Head of caudate nucleus (tissue), 42 donors: ENCODE measurements around the gene SLC2A13.
"Not testable (repeated sequence)": the region's sequence is repeated elsewhere in the genome, so short reads cannot be mapped to it uniquely, and the experiment has no call there.

Experiments
- DNase-seq, 42 donors: peaks; one replicate each; pipeline versions ENCODE4 v3.0.0 to v3.0.0-alpha.2; 2020 to 2021; ENCODE audit warnings: mixed read lengths in 7 of 42
- intact Hi-C: fragments of 100-400 bp; cut with DNase I; formaldehyde crosslinking; loops from one replicate; pipeline ENCODE4 v1.15.0; 2022

The SLC2A13 gene

GRCh38 chr12:40054555-40055227 lies 51.2 kb downstream of the SLC2A13 start:
- DNase-seq, result peak in 16 of 42 donors; percentile 6 to 63 (median 18)
- intact Hi-C loops, result no loop called here

- intact Hi-C loops, result no loop called here
- no peak for DNase-seq
Measured at GRCh38 chr12:40049268-40049667, 56.6 kb downstream of the SLC2A13 start.

- intact Hi-C loops, DNase-seq: not testable (repeated sequence)
Measured at GRCh38 chr12:40047002-40047401, 58.9 kb downstream of the SLC2A13 start.

- DNase-seq, result no peak
- intact Hi-C loops, result no loop called here
Measured at GRCh38 chr12:40045656-40046055, 60.2 kb downstream of the SLC2A13 start.

GRCh38 chr12:40044396-40044795 lies 61.5 kb downstream of the SLC2A13 start:
- intact Hi-C loops, result no loop called here
- DNase-seq, result no peak

- intact Hi-C loops, result no loop called here
- no peak for DNase-seq
Measured at GRCh38 chr12:40039598-40039997, 66.3 kb downstream of the SLC2A13 start.

- no peak for DNase-seq
- intact Hi-C loops, result no loop called here
Measured at GRCh38 chr12:40038619-40039018, 67.3 kb downstream of the SLC2A13 start.

GRCh38 chr12:40034712-40035111 lies 71.2 kb downstream of the SLC2A13 start:
- no peak for DNase-seq
- intact Hi-C loops, result no loop called here

- DNase-seq, result no peak
- intact Hi-C loops, result no loop called here
Measured at GRCh38 chr12:40034156-40034555, 71.7 kb downstream of the SLC2A13 start.

GRCh38 chr12:40033242-40033630 lies 72.6 kb downstream of the SLC2A13 start:
- intact Hi-C loops, result no loop called here

GRCh38 chr12:40032433-40033241 lies 73.2 kb downstream of the SLC2A13 start:
- intact Hi-C loops, result no loop called here
- no peak for DNase-seq

More at GRCh38 chr12:40033242-40033630, 72.6 kb downstream of the SLC2A13 start:
- DNase-seq, result no peak

GRCh38 chr12:40031965-40032364 lies 73.9 kb downstream of the SLC2A13 start:
- DNase-seq, result no peak
- intact Hi-C loops, result no loop called here

GRCh38 chr12:40030970-40031369 lies 74.9 kb downstream of the SLC2A13 start:
- DNase-seq, intact Hi-C loops: not testable (repeated sequence)

GRCh38 chr12:40028296-40028695 lies 77.6 kb downstream of the SLC2A13 start:
- intact Hi-C loops, result no loop called here
- no peak for DNase-seq

- DNase-seq, result no peak
- intact Hi-C loops, result no loop called here
Measured at GRCh38 chr12:40022850-40023249, 83.0 kb downstream of the SLC2A13 start.

GRCh38 chr12:40020261-40020691 lies 85.6 kb downstream of the SLC2A13 start:
- intact Hi-C loops, result no loop called here
- DNase-seq, result no peak

- no peak for DNase-seq
- intact Hi-C loops, result no loop called here
Measured at GRCh38 chr12:40017488-40017887, 88.4 kb downstream of the SLC2A13 start.

- intact Hi-C loops, result no loop called here
- DNase-seq, result no peak
Measured at GRCh38 chr12:40016980-40017379, 88.9 kb downstream of the SLC2A13 start.

- intact Hi-C loops, result no loop called here
- no peak for DNase-seq
Measured at GRCh38 chr12:40015881-40016280, 90.0 kb downstream of the SLC2A13 start.

- intact Hi-C loops, result no loop called here
- DNase-seq, result no peak
Measured at GRCh38 chr12:40015345-40015744, 90.5 kb downstream of the SLC2A13 start.

- DNase-seq, result no peak
- intact Hi-C loops, result loop anchor here (2.0 kb wide), 1 partner anchor 93 kb away; the partner anchor contains the start of gene SLC2A13
Measured at GRCh38 chr12:40013847-40014246, 92.0 kb downstream of the SLC2A13 start.
